A673 (cell line): ENCODE measurements around the gene SSH2. TPM values are rescaled to one million over a fixed set of nuclear protein-coding genes. Genes with fewer than 3 reads are reported as not detected.

Experiments
- BruUV-seq: library from RNA; stranded (reverse); fragments of 400-500 nt; replicated peaks from 2 replicates; lab custom pipeline; 2021; lab: Mats Ljungman, UMichigan
- CTCF ChIA-PET: fragments of 300-600 bp; sonication (Branson Sonifier 250); formaldehyde crosslinking; loops from one replicate; lab custom pipeline; 2022; ENCODE audit warnings: antibody characterized with exemption; lab: Charles Lee
- POLR2A ChIA-PET: fragments of 300-600 bp; sonication (Branson Sonifier 250); formaldehyde crosslinking; loops from one replicate; lab custom pipeline; 2022; ENCODE audit warnings: antibody characterized with exemption; ENCODE audit not compliant: low non-redundant PET; lab: Charles Lee
- DNase-seq: peaks from one replicate; pipeline ENCODE4 v3.0.0-alpha.2; 2015; ENCODE audit warnings: low spot score
- H3K27ac ChIP-seq: fragments of 200-600 bp; sonication (generic); 2 replicates; pipeline ENCODE4 v1.5.1; 2016; ENCODE audit warnings: mixed run types, low read depth, mild to moderate bottlenecking, mixed read lengths, antibody characterized with exemption, low read length; ENCODE audit not compliant: poor library complexity, severe bottlenecking
- H3K27me3 ChIP-seq: fragments of 200-600 bp; sonication (generic); replicated peaks from 2 replicates; pipeline ENCODE4 v1.6.1; 2017; ENCODE audit warnings: mixed run types, low read depth, mild to moderate bottlenecking, mixed read lengths, antibody characterized with exemption, low read length; ENCODE audit not compliant: insufficient read depth, poor library complexity
- H3K36me3 ChIP-seq: fragments of 200-600 bp; sonication (generic); 2 replicates; pipeline ENCODE4 v1.6.1; 2016; ENCODE audit warnings: mixed run types, mild to moderate bottlenecking, mixed read lengths, antibody characterized with exemption, low read length; ENCODE audit not compliant: insufficient read depth, poor library complexity, severe bottlenecking
- H3K4me1 ChIP-seq: fragments of 200-600 bp; sonication (generic); 2 replicates; pipeline ENCODE4 v1.6.1; 2017; ENCODE audit warnings: mixed run types, mild to moderate bottlenecking, mixed read lengths, antibody characterized with exemption, low read length; ENCODE audit not compliant: insufficient read depth, poor library complexity, severe bottlenecking
- H3K4me3 ChIP-seq: fragments of 200-600 bp; sonication (generic); 2 replicates; pipeline ENCODE4 v1.5.1; 2016; ENCODE audit warnings: low read depth, mixed run types, mild to moderate bottlenecking, mixed read lengths, low read length; ENCODE audit not compliant: poor library complexity, severe bottlenecking
- H3K9me3 ChIP-seq: fragments of 200-600 bp; sonication (generic); 2 replicates; pipeline ENCODE4 v1.6.1; 2016; ENCODE audit warnings: mixed run types, low read depth, mild to moderate bottlenecking, mixed read lengths, antibody characterized with exemption, low read length; ENCODE audit not compliant: poor library complexity, severe bottlenecking
- CTCF ChIP-seq: fragments of 300-800, 200-600 bp; sonication (generic); conservative IDR thresholded peaks from 2 replicates; pipeline ENCODE4 v1.5.1; 2017; ENCODE audit warnings: low read depth, mild to moderate bottlenecking, antibody characterized with exemption, low read length, moderate library complexity, mixed read lengths
- EZH2 ChIP-seq: fragments of 200-600 bp; sonication (generic); IDR thresholded peaks from 2 replicates; pipeline ENCODE4 v1.6.1; 2017; ENCODE audit warnings: borderline replicate concordance, low read depth, mild to moderate bottlenecking, mixed read lengths, antibody characterized with exemption, low read length; ENCODE audit not compliant: poor library complexity, severe bottlenecking
- intact Hi-C: fragments of 100-400 bp; cut with micrococcal nuclease; formaldehyde crosslinking; loops from one replicate; pipeline ENCODE4 v1.10.0; 2022; ENCODE audit not compliant: unreplicated experiment
- total RNA-seq: library from RNA; stranded (reverse); gene quantifications from 2 replicates; pipeline ENCODE4 v1.2.3, GENCODE V29; 2021

The SSH2 gene
- total RNA-seq, 1 experiment from 2014 or later = 75.5 TPM

GRCh38 chr17:29640981-29641642 lies 288.9 kb downstream of the SSH2 start:
- BruUV-seq = no TSS peak
- ChIA-PET CTCF (interaction anchor here (0.7 to 2.8 kb wide), 3 partner anchors 138 to 290 kb away, joined by 13 to 56 read pairs (median 49); partner anchors contain the start of gene SSH2), POLR2A (interaction anchor here (0.7 kb wide), 1 partner anchor 319 kb away, joined by 14 read pairs; no protein-coding TSS in a partner anchor)
- no peak for DNase-seq
- no peak overlapping the region for H3K4me3 ChIP-seq
- H3K27me3 ChIP-seq = no peaks in the 10 kb centered on the region
- peaks cover 18% of the 10 kb centered on the region for H3K36me3 ChIP-seq
- intact Hi-C loops = loop anchor here (1.0 to 5.0 kb wide), 4 partner anchors 41 to 386 kb away; no protein-coding TSS in a partner anchor
- H3K4me1 ChIP-seq = peaks cover 69% of the 10 kb centered on the region
- no peaks in the 10 kb centered on the region for H3K9me3 ChIP-seq
- peak overlapping the region; percentile 67 for H3K27ac ChIP-seq
- no peak for TF ChIP-seq CTCF
- TF ChIP-seq EZH2 = no peak

GRCh38 chr17:29640413-29640812 lies 289.6 kb downstream of the SSH2 start:
- Histone ChIP-seq H3K4me1 (peaks cover 62% of the 10 kb centered on the region), H3K36me3 (peaks cover 25% of the 10 kb centered on the region), H3K27me3 (no peaks in the 10 kb centered on the region), H3K9me3 (no peaks in the 10 kb centered on the region), H3K4me3 (no peak overlapping the region), H3K27ac (peak overlapping the region; percentile 67)
- ChIA-PET CTCF (interaction anchor here (0.6 to 2.8 kb wide), 7 partner anchors 11 to 505 kb away, joined by 4 to 56 read pairs (median 17); partner anchors contain the start of gene SSH2), POLR2A (no interaction called here)
- intact Hi-C loops = loop anchor here (1.0 to 5.0 kb wide), 4 partner anchors 42 to 387 kb away; no protein-coding TSS in a partner anchor
- peak; percentile 82 for DNase-seq
- TF ChIP-seq EZH2 (no peak), CTCF (no peak)
- no TSS peak for BruUV-seq

- ChIA-PET POLR2A (no interaction called here), CTCF (no interaction called here)
- DNase-seq = no peak
- intact Hi-C loops = no loop called here
- no peak overlapping the region for H3K27ac ChIP-seq
- no peaks in the 10 kb centered on the region for H3K27me3 ChIP-seq
- no TSS peak for BruUV-seq
- peaks cover 44% of the 10 kb centered on the region for H3K36me3 ChIP-seq
- no peak for TF ChIP-seq CTCF
- TF ChIP-seq EZH2 = no peak
- no peaks in the 10 kb centered on the region for H3K9me3 ChIP-seq
- no peak overlapping the region for H3K4me3 ChIP-seq
- peaks cover 3% of the 10 kb centered on the region for H3K4me1 ChIP-seq
Observed at GRCh38 chr17:29633886-29634285, 296.1 kb downstream of the SSH2 start.
